GM18867 (cell line): ENCODE measurements around the gene TMEM254.
"Not testable (repeated sequence)": the region's sequence is repeated elsewhere in the genome, so short reads cannot be mapped to it uniquely, and the experiment has no call there.

Experiments used
- ATAC-seq: cut with Tn5 transposase; IDR thresholded peaks from one replicate; pipeline ENCODE4 v1.9.1; 2021; ENCODE audit warnings: mild to moderate bottlenecking, moderate library complexity; ENCODE audit not compliant: unreplicated experiment

The TMEM254 gene

GRCh38 chr10:80078448-80079311 lies at the start of gene TMEM254:
Gene TMEM254, plus strand, starts transcription at chr10:80078665. Its CDS starts 35 bp downstream, at chr10:80078700.
- peak; percentile 89 for ATAC-seq

GRCh38 chr10:80029205-80029604 lies 49.3 kb upstream of the TMEM254 start:
- ATAC-seq, result peak; percentile 79

GRCh38 chr10:80029865-80030264 lies 48.6 kb upstream of the TMEM254 start:
- not testable (repeated sequence) for ATAC-seq

GRCh38 chr10:80032503-80032902 lies 46.0 kb upstream of the TMEM254 start:
- no peak for ATAC-seq

GRCh38 chr10:80034766-80035165 lies 43.7 kb upstream of the TMEM254 start:
- not testable (repeated sequence) for ATAC-seq

GRCh38 chr10:80035430-80035829 lies 43.0 kb upstream of the TMEM254 start:
- ATAC-seq, result not testable (repeated sequence)

GRCh38 chr10:80036921-80037500 lies 41.5 kb upstream of the TMEM254 start:
- ATAC-seq, result not testable (repeated sequence)

- ATAC-seq, result not testable (repeated sequence)
Observed at GRCh38 chr10:80038226-80038625, 40.2 kb upstream of the TMEM254 start.

GRCh38 chr10:80041162-80041561 lies 37.3 kb upstream of the TMEM254 start:
- ATAC-seq, result no peak

GRCh38 chr10:80044935-80045334 lies 33.5 kb upstream of the TMEM254 start:
- peak; percentile 54 for ATAC-seq

GRCh38 chr10:80046629-80047441 lies 31.6 kb upstream of the TMEM254 start:
- peak; percentile 77 for ATAC-seq

GRCh38 chr10:80050752-80051151 lies 27.7 kb upstream of the TMEM254 start:
- no peak for ATAC-seq

GRCh38 chr10:80051993-80052392 lies 26.5 kb upstream of the TMEM254 start:
- no peak for ATAC-seq

- ATAC-seq, result no peak
Observed at GRCh38 chr10:80055760-80056159, 22.7 kb upstream of the TMEM254 start.

- ATAC-seq, result no peak
Observed at GRCh38 chr10:80057171-80057570, 21.3 kb upstream of the TMEM254 start.

GRCh38 chr10:80064120-80064886 lies 14.2 kb upstream of the TMEM254 start:
- no peak for ATAC-seq

GRCh38 chr10:80066809-80067208 lies 11.7 kb upstream of the TMEM254 start:
- ATAC-seq, result no peak

- not testable (repeated sequence) for ATAC-seq
Observed at GRCh38 chr10:80067821-80068220, 10.6 kb upstream of the TMEM254 start.

- no peak for ATAC-seq
Observed at GRCh38 chr10:80068270-80068669, 10.2 kb upstream of the TMEM254 start.

GRCh38 chr10:80070057-80070456 lies 8.4 kb upstream of the TMEM254 start:
- no peak for ATAC-seq

- no peak for ATAC-seq
Observed at GRCh38 chr10:80072584-80072983, 5.9 kb upstream of the TMEM254 start.
